GM10266 (cell line): ENCODE results near the gene ABCA7.

Experiments used
- DNase-seq: peaks from one replicate; pipeline ENCODE4 v3.0.0; 2012; ENCODE audit errors: extremely low spot score
- CTCF ChIP-seq: IDR thresholded peaks from 2 replicates; pipeline ENCODE4 v1.5.1; 2012; ENCODE audit warnings: mild to moderate bottlenecking, low read depth; ENCODE audit not compliant: control insufficient read depth, insufficient read depth; ENCODE audit errors: missing control alignments

ABCA7 gene

GRCh38 chr19:1009981-1010538 is 29.8 kb upstream of the ABCA7 start:
- DNase-seq = no peak
- peak; percentile 16 for TF ChIP-seq CTCF

GRCh38 chr19:1010586-1011510 is 29.1 kb upstream of the ABCA7 start:
- no peak for TF ChIP-seq CTCF
- no peak for DNase-seq

GRCh38 chr19:1011831-1012333 is 28.0 kb upstream of the ABCA7 start:
- no peak for DNase-seq
- TF ChIP-seq CTCF = no peak

- no peak for TF ChIP-seq CTCF
- no peak for DNase-seq
Observed at GRCh38 chr19:1012334-1012733, 27.6 kb upstream of the ABCA7 start.

- DNase-seq = no peak
- TF ChIP-seq CTCF = no peak
Observed at GRCh38 chr19:1013218-1013617, 26.7 kb upstream of the ABCA7 start.

- DNase-seq = no peak
- TF ChIP-seq CTCF = no peak
Observed at GRCh38 chr19:1014161-1015060, 25.5 kb upstream of the ABCA7 start.
